DND-41 (cell line): ENCODE results near the gene ZDHHC20.
A peak's percentile ranks its signal among the peaks of the same experiment; 100 is the strongest.

Experiments used
- ATAC-seq: fragments of 200-7000 bp; cut with Tn5 transposase; 3 replicates; pipeline ENCODE4 v1.9.1; 2021; ENCODE audit warnings: low read depth; ENCODE audit not compliant: insufficient read depth
- DNase-seq: peaks from one replicate; pipeline ENCODE4 v3.0.0-alpha.2; 2020
- H2AFZ ChIP-seq: 2 replicates; pipeline ENCODE4 v1.6.0; 2012; ENCODE audit warnings: low read depth, low read length
- H3K27ac ChIP-seq: 2 replicates; pipeline ENCODE4 v1.5.1; 2012; ENCODE audit warnings: low read length, inconsistent platforms
- H3K27me3 ChIP-seq: fragments of 200-600 bp; sonication (generic); 2 replicates; pipeline ENCODE4 v1.6.0; 2012; ENCODE audit warnings: low read length, mild to moderate bottlenecking, inconsistent platforms; ENCODE audit not compliant: insufficient read depth, poor library complexity
- H3K36me3 ChIP-seq: 2 replicates; pipeline ENCODE4 v1.5.1; 2012; ENCODE audit warnings: low read length, inconsistent platforms; ENCODE audit not compliant: insufficient read depth
- H3K4me1 ChIP-seq: 2 replicates; pipeline ENCODE4 v1.5.1; 2012; ENCODE audit warnings: mild to moderate bottlenecking, low read length; ENCODE audit not compliant: insufficient read depth
- H3K4me2 ChIP-seq: 2 replicates; pipeline ENCODE4 v1.6.0; 2012; ENCODE audit warnings: mild to moderate bottlenecking, moderate library complexity, low read length, inconsistent platforms; ENCODE audit not compliant: insufficient read depth
- H3K4me3 ChIP-seq, 2 experiments: fragments of 200-600 bp in 1 of 2; shearing (Covaris generic) in 1 of 2; 2 replicates each; pipeline ENCODE4 v1.5.1; 2012 to 2016; ENCODE audit warnings: inconsistent platforms in 2 of 2, low read length in 2 of 2, mild to moderate bottlenecking in 2 of 2, low read depth in 1 of 2, moderate library complexity in 1 of 2
- H3K79me2 ChIP-seq: 2 replicates; pipeline ENCODE4 v1.6.0; 2012; ENCODE audit warnings: low read length, inconsistent platforms; ENCODE audit not compliant: insufficient read depth
- H3K9ac ChIP-seq: 2 replicates; pipeline ENCODE4 v1.6.0; 2012; ENCODE audit warnings: low read depth, mild to moderate bottlenecking, inconsistent platforms, low read length, moderate library complexity
- H3K9me3 ChIP-seq: 2 replicates; pipeline ENCODE4 v1.5.1; 2012; ENCODE audit warnings: low read length, moderate library complexity, mild to moderate bottlenecking, inconsistent platforms; ENCODE audit not compliant: insufficient read depth, severe bottlenecking
- H4K20me1 ChIP-seq: 2 replicates; pipeline ENCODE4 v1.6.0; 2012; ENCODE audit warnings: low read length; ENCODE audit not compliant: insufficient read depth
- EZH2 ChIP-seq: IDR thresholded peaks from 3 replicates; pipeline ENCODE4 v1.6.1; 2012; ENCODE audit warnings: borderline replicate concordance, low read depth, mild to moderate bottlenecking, moderate library complexity, low read length, inconsistent platforms; ENCODE audit not compliant: severe bottlenecking
- TF ChIP-seq, protein P1 (sequence below): IDR thresholded peaks from 2 replicates; pipeline ENCODE4 v1.5.1; 2012; ENCODE audit warnings: borderline replicate concordance, low read length, moderate library complexity, mild to moderate bottlenecking; ENCODE audit not compliant: poor library complexity, severe bottlenecking; ENCODE audit errors: extremely low read depth

Gene ZDHHC20

GRCh38 chr13:21372530-21372929 is 86.6 kb downstream of the ZDHHC20 start:
- no peaks in the 10 kb centered on the region for H4K20me1 ChIP-seq
- no peaks in the 10 kb centered on the region for H3K27me3 ChIP-seq
- ATAC-seq: no peak
- H3K4me1 ChIP-seq: no peaks in the 10 kb centered on the region
- no peak overlapping the region for H3K4me3 ChIP-seq
- TF ChIP-seq, protein P1, sequence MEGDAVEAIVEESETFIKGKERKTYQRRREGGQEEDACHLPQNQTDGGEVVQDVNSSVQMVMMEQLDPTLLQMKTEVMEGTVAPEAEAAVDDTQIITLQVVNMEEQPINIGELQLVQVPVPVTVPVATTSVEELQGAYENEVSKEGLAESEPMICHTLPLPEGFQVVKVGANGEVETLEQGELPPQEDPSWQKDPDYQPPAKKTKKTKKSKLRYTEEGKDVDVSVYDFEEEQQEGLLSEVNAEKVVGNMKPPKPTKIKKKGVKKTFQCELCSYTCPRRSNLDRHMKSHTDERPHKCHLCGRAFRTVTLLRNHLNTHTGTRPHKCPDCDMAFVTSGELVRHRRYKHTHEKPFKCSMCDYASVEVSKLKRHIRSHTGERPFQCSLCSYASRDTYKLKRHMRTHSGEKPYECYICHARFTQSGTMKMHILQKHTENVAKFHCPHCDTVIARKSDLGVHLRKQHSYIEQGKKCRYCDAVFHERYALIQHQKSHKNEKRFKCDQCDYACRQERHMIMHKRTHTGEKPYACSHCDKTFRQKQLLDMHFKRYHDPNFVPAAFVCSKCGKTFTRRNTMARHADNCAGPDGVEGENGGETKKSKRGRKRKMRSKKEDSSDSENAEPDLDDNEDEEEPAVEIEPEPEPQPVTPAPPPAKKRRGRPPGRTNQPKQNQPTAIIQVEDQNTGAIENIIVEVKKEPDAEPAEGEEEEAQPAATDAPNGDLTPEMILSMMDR: no peak
- no peak for TF ChIP-seq EZH2
- no peaks in the 10 kb centered on the region for H3K9me3 ChIP-seq
- H3K27ac ChIP-seq: no peak overlapping the region
- peaks cover 37% of the 10 kb centered on the region for H3K36me3 ChIP-seq
- no peak overlapping the region for H2AFZ ChIP-seq
- H3K79me2 ChIP-seq: no peaks in the 10 kb centered on the region
- no peak overlapping the region for H3K9ac ChIP-seq
- H3K4me2 ChIP-seq: no peak overlapping the region
- DNase-seq: no peak

DNA sequence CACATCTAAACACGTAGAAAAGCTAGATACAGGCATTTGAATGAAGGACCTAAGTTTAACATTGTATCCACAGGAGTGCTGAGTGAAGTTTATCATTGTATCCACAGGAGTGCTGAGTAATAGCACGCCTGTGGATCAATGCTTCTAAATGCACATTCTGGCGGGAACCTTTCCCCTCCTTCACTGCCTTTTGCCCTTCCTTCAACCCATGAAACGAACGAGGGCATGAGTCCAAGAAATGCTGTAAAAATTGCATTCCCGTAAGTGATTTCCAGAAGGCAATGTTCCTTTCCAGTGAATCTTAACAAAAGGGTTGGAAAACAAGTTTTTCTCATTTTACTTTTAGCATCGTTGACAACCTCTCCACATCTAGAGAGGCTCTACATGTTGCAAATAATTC is 88.1 kb downstream of the ZDHHC20 start:
- Histone ChIP-seq H3K9ac (no peak overlapping the region), H3K4me3 (no peak overlapping the region), H3K4me1 (no peaks in the 10 kb centered on the region), H3K9me3 (no peaks in the 10 kb centered on the region), H3K4me2 (no peak overlapping the region), H3K27ac (no peak overlapping the region), H4K20me1 (no peaks in the 10 kb centered on the region), H3K27me3 (no peaks in the 10 kb centered on the region), H3K36me3 (peaks cover 23% of the 10 kb centered on the region), H3K79me2 (no peaks in the 10 kb centered on the region), H2AFZ (no peak overlapping the region)
- no peak for ATAC-seq
- DNase-seq: no peak
- TF ChIP-seq, protein P1: no peak
- no peak for TF ChIP-seq EZH2

DNA sequence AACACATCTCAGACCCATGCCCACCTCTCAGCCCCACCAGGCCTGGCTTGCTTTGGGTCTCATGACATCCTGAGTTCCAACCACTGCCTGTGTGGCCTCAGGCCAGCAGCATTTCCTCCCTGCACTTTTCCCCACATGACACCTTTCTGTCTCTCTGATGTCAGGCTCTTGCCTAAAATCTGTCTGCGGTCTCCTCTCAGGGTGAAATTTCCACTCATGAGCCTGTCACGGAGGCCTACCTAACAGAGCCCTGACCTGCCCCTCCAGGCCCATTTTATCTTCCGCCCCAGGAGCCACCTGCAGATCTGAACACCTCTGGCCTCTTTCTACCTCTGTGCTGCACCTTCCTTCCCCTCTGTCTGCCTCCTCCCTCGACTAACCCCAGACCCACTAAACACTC is 93.5 kb downstream of the ZDHHC20 start:
- Histone ChIP-seq H3K27ac (no peak overlapping the region), H3K27me3 (no peaks in the 10 kb centered on the region), H3K9ac (no peak overlapping the region), H3K4me3 (no peak overlapping the region), H3K4me2 (no peak overlapping the region), H3K9me3 (peaks cover 5% of the 10 kb centered on the region), H4K20me1 (no peaks in the 10 kb centered on the region), H3K79me2 (no peaks in the 10 kb centered on the region), H2AFZ (no peak overlapping the region), H3K4me1 (no peaks in the 10 kb centered on the region), H3K36me3 (no peaks in the 10 kb centered on the region)
- TF ChIP-seq EZH2: no peak
- TF ChIP-seq, protein P1: no peak
- no peak for DNase-seq
- ATAC-seq: peak; percentile 29; the same call in 1 of the 3 replicates

DNA sequence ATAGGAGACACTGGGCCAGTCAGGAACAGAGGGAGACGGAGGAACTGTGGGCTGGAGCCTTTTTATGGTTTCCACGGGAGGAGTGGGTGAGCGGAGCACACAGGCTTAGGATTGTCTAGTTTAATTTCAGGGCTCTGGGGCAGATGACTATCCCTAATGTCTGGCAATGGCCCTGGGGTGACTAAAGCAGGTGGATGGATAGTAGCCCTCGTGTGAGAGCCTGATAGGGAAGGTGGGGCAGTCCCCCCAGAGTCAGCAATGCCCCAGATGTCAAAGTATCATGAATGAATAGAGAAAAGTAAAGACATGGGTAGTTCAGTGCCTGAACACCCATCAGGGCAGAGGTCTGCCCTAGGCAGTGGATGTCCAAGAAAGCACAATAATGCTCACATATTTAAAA is 94.2 kb downstream of the ZDHHC20 start:
- H4K20me1 ChIP-seq: no peaks in the 10 kb centered on the region
- no peak overlapping the region for H3K4me3 ChIP-seq
- H3K4me2 ChIP-seq: no peak overlapping the region
- no peak for DNase-seq
- ATAC-seq: no peak
- no peak overlapping the region for H3K9ac ChIP-seq
- H3K9me3 ChIP-seq: peaks cover 5% of the 10 kb centered on the region
- no peak overlapping the region for H3K27ac ChIP-seq
- no peaks in the 10 kb centered on the region for H3K79me2 ChIP-seq
- H3K27me3 ChIP-seq: no peaks in the 10 kb centered on the region
- H3K4me1 ChIP-seq: no peaks in the 10 kb centered on the region
- H3K36me3 ChIP-seq: no peaks in the 10 kb centered on the region
- no peak overlapping the region for H2AFZ ChIP-seq
- TF ChIP-seq, protein P1: no peak
